ENCODE measurements around the gene SMU1.
"Not testable (repeated sequence)": the region's sequence is repeated elsewhere in the genome, so short reads cannot be mapped to it uniquely, and the experiment has no call there.

The SMU1 gene

GRCh38 chr9:33105959-33106358 lies 29.5 kb upstream of the SMU1 start:
- DNase-seq (ENCODE audit: low read depth, low spot score), result no peak

GRCh38 chr9:33105504-33105903 lies 29.0 kb upstream of the SMU1 start:
- DNase-seq (ENCODE audit: low read depth, low spot score), result no peak

GRCh38 chr9:33104401-33104800 lies 27.9 kb upstream of the SMU1 start:
- DNase-seq (ENCODE audit: low read depth, low spot score), result no peak

GRCh38 chr9:33103501-33104281 lies 27.2 kb upstream of the SMU1 start:
- peak; percentile 42 for DNase-seq (ENCODE audit: low read depth, low spot score)

- DNase-seq (ENCODE audit: low read depth, low spot score), result no peak
Observed at GRCh38 chr9:33102551-33103210, 26.2 kb upstream of the SMU1 start.

- no peak for DNase-seq (ENCODE audit: low read depth, low spot score)
Observed at GRCh38 chr9:33101104-33101951, 24.9 kb upstream of the SMU1 start.

GRCh38 chr9:33099754-33100153 lies 23.3 kb upstream of the SMU1 start:
- DNase-seq (ENCODE audit: low read depth, low spot score), result no peak

GRCh38 chr9:33097192-33097591 lies 20.7 kb upstream of the SMU1 start:
- DNase-seq (ENCODE audit: low read depth, low spot score), result no peak

GRCh38 chr9:33092634-33093033 lies 16.2 kb upstream of the SMU1 start:
- DNase-seq (ENCODE audit: low read depth, low spot score), result no peak

GRCh38 chr9:33085672-33086071 lies 9.2 kb upstream of the SMU1 start:
- DNase-seq (ENCODE audit: low read depth, low spot score), result not testable (repeated sequence)

GRCh38 chr9:33082538-33083326 lies 6.3 kb upstream of the SMU1 start:
- no peak for DNase-seq (ENCODE audit: low read depth, low spot score)

GRCh38 chr9:33082128-33082527 lies 5.7 kb upstream of the SMU1 start:
- DNase-seq (ENCODE audit: low read depth, low spot score), result no peak

GRCh38 chr9:33081128-33081851 lies 4.8 kb upstream of the SMU1 start:
- peak; percentile 81 for DNase-seq (ENCODE audit: low read depth, low spot score)

GRCh38 chr9:33080534-33080933 lies 4.1 kb upstream of the SMU1 start:
- no peak for DNase-seq (ENCODE audit: low read depth, low spot score)

GRCh38 chr9:33068991-33069390 lies 7.5 kb downstream of the SMU1 start:
- no peak for DNase-seq (ENCODE audit: low read depth, low spot score)

GRCh38 chr9:33065157-33066076 lies 11.1 kb downstream of the SMU1 start:
- no peak for DNase-seq (ENCODE audit: low read depth, low spot score)

GRCh38 chr9:33051144-33051543 lies 25.3 kb downstream of the SMU1 start:
- DNase-seq (ENCODE audit: low read depth, low spot score), result no peak

GRCh38 chr9:33049680-33050361 lies 26.7 kb downstream of the SMU1 start:
- no peak for DNase-seq (ENCODE audit: low read depth, low spot score)

GRCh38 chr9:33048054-33048465 lies 28.4 kb downstream of the SMU1 start:
- DNase-seq (ENCODE audit: low read depth, low spot score), result no peak

All from ELF-1 (cell line).